ENCODE data around the gene KCNG2. TPM values are rescaled to one million over a fixed set of nuclear protein-coding genes. Genes with fewer than 3 reads are reported as not detected.

KCNG2 gene
- total and polyA plus RNA-seq, 10 of the 15 experiments (the other 5 are each of a cell fraction or from before 2014, with no cell fraction given) = 0.20 to 0.23 TPM; not detected in 8

GRCh38 chr18:79882522-79883241, 84.9 kb downstream of the KCNG2 start:
- in situ Hi-C loops (cut with MboI) (no loop called here), intact Hi-C loops (cut with micrococcal nuclease; ENCODE audit: unreplicated experiment) (no loop called here)
- DNase-seq (ENCODE audit: low read depth, low spot score) (no peak), FAIRE-seq (no peak), ATAC-seq (no peak)
- ChIA-PET CTCF (interaction anchor here (0.6 kb wide), 1 partner anchor 55 kb away, joined by 3 read pairs; no protein-coding TSS in a partner anchor), SMC1A (ENCODE audit: uncharacterized antibody, unreplicated experiment) (no interaction called here), RAD21 (ENCODE audit: unreplicated experiment) (no interaction called here), POLR2A (no interaction called here)
- H3K4me1 ChIP-seq (ENCODE audit: control insufficient read depth, insufficient read depth, low read length) = no peaks in the 10 kb centered on the region
- H4K20me1 ChIP-seq (ENCODE audit: control insufficient read depth, insufficient read depth) = no peaks in the 10 kb centered on the region
- no peak overlapping the region for H2AFZ ChIP-seq (ENCODE audit: control insufficient read depth, low read depth, low read length)
- no peaks in the 10 kb centered on the region for H3K79me2 ChIP-seq (ENCODE audit: control insufficient read depth, insufficient read depth, low read length)
- WGBS (ENCODE audit: insufficient coverage, insufficient replicate concordance, low lambda C conversion rate, missing lambda C conversion rate) = 90% methylated on average over 36 of the region's 68 CpGs
- H3K36me3 ChIP-seq (ENCODE audit: control insufficient read depth in 2 of 2, insufficient read depth in 2 of 2, low read length in 1 of 2) = no peaks in the 10 kb centered on the region
- H3K9me3 ChIP-seq (replicated peaks; ENCODE audit: control insufficient read depth, insufficient read depth, low read length) = peaks cover 2% of the 10 kb centered on the region; the same call in 2 of the 3 replicates
- H3K4me3 ChIP-seq = no peak overlapping the region
- H3K9ac ChIP-seq (ENCODE audit: control insufficient read depth, insufficient read depth, low read length) = no peak overlapping the region
- BruUV-seq (replicated peaks) = no TSS peak
- no peak overlapping the region for H3K4me2 ChIP-seq (ENCODE audit: control insufficient read depth, insufficient read depth)
- no peaks in the 10 kb centered on the region for H3K27me3 ChIP-seq (replicated peaks in 1 of 2; ENCODE audit: control insufficient read depth in 2 of 2, insufficient read depth in 2 of 2, low read length in 1 of 2)
- no peak overlapping the region for H3K27ac ChIP-seq (ENCODE audit: control insufficient read depth, insufficient read depth)
- 0 out of 2 replicates have a peak, but pooled peaks have one; percentile 14 for TF ChIP-seq TCF3 (IDR thresholded peaks at IDR 0.05; ENCODE audit: borderline replicate concordance, insufficient read depth, low read depth, low read length)
- no peak for TF ChIP-seq ZNF274 (IDR thresholded peaks at IDR 0.05; ENCODE audit: insufficient read depth, insufficient read length)

- Histone ChIP-seq H3K79me2 (ENCODE audit: control insufficient read depth, insufficient read depth, low read length) (no peaks in the 10 kb centered on the region), H3K9me3 (replicated peaks; ENCODE audit: control insufficient read depth, insufficient read depth, low read length) (peaks cover 2% of the 10 kb centered on the region; the same call in 2 of the 3 replicates), H4K20me1 (ENCODE audit: control insufficient read depth, insufficient read depth) (no peaks in the 10 kb centered on the region), H2AFZ (ENCODE audit: control insufficient read depth, low read depth, low read length) (no peak overlapping the region), H3K4me2 (ENCODE audit: control insufficient read depth, insufficient read depth) (no peak overlapping the region), H3K27ac (ENCODE audit: control insufficient read depth, insufficient read depth) (no peak overlapping the region), H3K36me3 (ENCODE audit: control insufficient read depth in 2 of 2, insufficient read depth in 2 of 2, low read length in 1 of 2) (no peaks in the 10 kb centered on the region), H3K9ac (ENCODE audit: control insufficient read depth, insufficient read depth, low read length) (no peak overlapping the region), H3K4me3 (no peak overlapping the region), H3K4me1 (ENCODE audit: control insufficient read depth, insufficient read depth, low read length) (no peaks in the 10 kb centered on the region), H3K27me3 (replicated peaks in 1 of 2; ENCODE audit: control insufficient read depth in 2 of 2, insufficient read depth in 2 of 2, low read length in 1 of 2) (no peaks in the 10 kb centered on the region)
- in situ Hi-C loops (cut with MboI) (no loop called here), intact Hi-C loops (cut with micrococcal nuclease; ENCODE audit: unreplicated experiment) (no loop called here)
- no peak for ATAC-seq
- BruUV-seq (replicated peaks) = no TSS peak
- no peak for DNase-seq (ENCODE audit: low read depth, low spot score)
- ChIA-PET POLR2A (no interaction called here), SMC1A (ENCODE audit: uncharacterized antibody, unreplicated experiment) (no interaction called here), RAD21 (ENCODE audit: unreplicated experiment) (interaction anchor here (0.7 kb wide), 1 partner anchor 213 kb away, joined by 3 read pairs; no protein-coding TSS in a partner anchor), CTCF (no interaction called here)
- WGBS (ENCODE audit: insufficient coverage, insufficient replicate concordance, low lambda C conversion rate, missing lambda C conversion rate) = 41% methylated on average over 10 of the region's 31 CpGs
- FAIRE-seq = no peak
- TF ChIP-seq USF1 (IDR thresholded peaks at IDR 0.05; ENCODE audit: borderline replicate concordance, extremely low read length, insufficient read depth, low read depth, low read length) (no peak), RAD21 (IDR thresholded peaks at IDR 0.05; ENCODE audit: insufficient read depth, low read depth, low read length) (no peak), RB1 (IDR thresholded peaks at IDR 0.05; ENCODE audit: borderline replicate concordance) (no peak), FOXK2 (IDR thresholded peaks at IDR 0.05) (no peak), MEF2A (IDR thresholded peaks at IDR 0.05; ENCODE audit: insufficient read depth, low read depth, low read length) (no peak), SPI1 (IDR thresholded peaks at IDR 0.05; ENCODE audit: borderline replicate concordance, insufficient read depth, low read depth, low read length) (no peak), BCL3 (IDR thresholded peaks at IDR 0.05; ENCODE audit: borderline replicate concordance, insufficient read depth, low read depth, low read length, poor library complexity, severe bottlenecking) (no peak)
Measured at GRCh38 chr18:79883461-79884293, 85.9 kb downstream of the KCNG2 start.

Measured in GM12878 (cell line).